Measurements from ENCODE around the gene PYGM. TPM values are rescaled to one million over a fixed set of nuclear protein-coding genes. Genes with fewer than 3 reads are reported as not detected.
"Not testable (repeated sequence)": the region's sequence is repeated elsewhere in the genome, so short reads cannot be mapped to it uniquely, and the experiment has no call there.

PYGM gene
- polyA plus RNA-seq, 4 donors, result 1.6 to 3.0 (median 2.1) TPM

- DNase-seq (ENCODE audit: low read depth in 4 of 4, low spot score in 2 of 4), result not testable (repeated sequence)
Observed at GRCh38 chr11:64701956-64702355, 57.8 kb downstream of the PYGM start.

GRCh38 chr11:64698427-64698826 is 61.3 kb downstream of the PYGM start:
- DNase-seq (ENCODE audit: low read depth in 4 of 4, low spot score in 2 of 4), result no peak

- no peak for DNase-seq (ENCODE audit: low read depth in 4 of 4, low spot score in 2 of 4)
Observed at GRCh38 chr11:64697663-64698375, 62.0 kb downstream of the PYGM start.

Other genes starting within 250 kb of the PYGM start
- gene SLC22A11, start 204.0 kb downstream of the PYGM start, polyA plus RNA-seq (ENCODE audit: insufficient read length in 4 of 4), result 10 to 100 TPM; 22.2 to 34.4 (median 28.6) TPM
- gene SLC22A12, start 168.8 kb downstream of the PYGM start, polyA plus RNA-seq (ENCODE audit: insufficient read length in 4 of 4), result 1 to 10 TPM; 3.6 to 5.6 (median 5.5) TPM
- gene NRXN2, start 36.8 kb downstream of the PYGM start, polyA plus RNA-seq (ENCODE audit: insufficient read length in 4 of 4), result 10 to 100 TPM; 11.7 to 27.2 (median 24.9) TPM
- 1 to 10 TPM; 3.2 to 7.8 (median 4.5) TPM for gene RASGRP2, start 15.8 kb downstream of the PYGM start, polyA plus RNA-seq (ENCODE audit: insufficient read length in 4 of 4)
- gene SF1, start 18.6 kb upstream of the PYGM start, polyA plus RNA-seq (ENCODE audit: insufficient read length in 4 of 4), result 100 to 1,000 TPM; 263 to 497 (median 371) TPM
- gene MAP4K2, start 43.2 kb upstream of the PYGM start, polyA plus RNA-seq (ENCODE audit: insufficient read length in 4 of 4), result 10 to 100 TPM; 17.8 to 25.7 (median 24.2) TPM
- gene MEN1, start 50.6 kb upstream of the PYGM start, polyA plus RNA-seq (ENCODE audit: insufficient read length in 4 of 4), result 10 to 100 TPM; 31.6 to 53.5 (median 42.7) TPM
- 1 to 10 TPM; 5.2 to 8.1 (median 5.9) TPM for gene CDC42BPG, start 84.7 kb upstream of the PYGM start, polyA plus RNA-seq (ENCODE audit: insufficient read length in 4 of 4)
- 10 to 100 TPM; 54.4 to 77.9 (median 64.7) TPM for gene EHD1, start 118.6 kb upstream of the PYGM start, polyA plus RNA-seq (ENCODE audit: insufficient read length in 4 of 4)
- 10 to 100 TPM; 12.2 to 28.1 (median 21.6) TPM for gene ATG2A, start 157.2 kb upstream of the PYGM start, polyA plus RNA-seq (ENCODE audit: insufficient read length in 4 of 4)
- 10 to 100 TPM; 14.4 to 20.2 (median 17.2) TPM for gene PPP2R5B, start 164.7 kb upstream of the PYGM start, polyA plus RNA-seq (ENCODE audit: insufficient read length in 4 of 4)
- gene GPHA2, start 175.9 kb upstream of the PYGM start, polyA plus RNA-seq (ENCODE audit: insufficient read length in 4 of 4), result 1 to 10 TPM; 1.9 to 3.1 (median 2.6) TPM
- gene MAJIN, start 212.1 kb upstream of the PYGM start, polyA plus RNA-seq (ENCODE audit: insufficient read length in 4 of 4), result 1 to 10 TPM in 1 of 4 donors, under 1 TPM in 3; 0.48 to 1.5 (median 0.72) TPM
- 1 to 10 TPM; 2.3 to 3.3 (median 2.8) TPM for gene BATF2, start 237.0 kb upstream of the PYGM start, polyA plus RNA-seq (ENCODE audit: insufficient read length in 4 of 4)

Measured in left renal cortex interstitium (tissue), 4 donors.